Measurements from ENCODE around the gene AQP2. TPM values are rescaled to one million over a fixed set of nuclear protein-coding genes. Genes with fewer than 3 reads are reported as not detected.

AQP2 gene
- total and polyA plus RNA-seq, 4 donors = not detected

DNA sequence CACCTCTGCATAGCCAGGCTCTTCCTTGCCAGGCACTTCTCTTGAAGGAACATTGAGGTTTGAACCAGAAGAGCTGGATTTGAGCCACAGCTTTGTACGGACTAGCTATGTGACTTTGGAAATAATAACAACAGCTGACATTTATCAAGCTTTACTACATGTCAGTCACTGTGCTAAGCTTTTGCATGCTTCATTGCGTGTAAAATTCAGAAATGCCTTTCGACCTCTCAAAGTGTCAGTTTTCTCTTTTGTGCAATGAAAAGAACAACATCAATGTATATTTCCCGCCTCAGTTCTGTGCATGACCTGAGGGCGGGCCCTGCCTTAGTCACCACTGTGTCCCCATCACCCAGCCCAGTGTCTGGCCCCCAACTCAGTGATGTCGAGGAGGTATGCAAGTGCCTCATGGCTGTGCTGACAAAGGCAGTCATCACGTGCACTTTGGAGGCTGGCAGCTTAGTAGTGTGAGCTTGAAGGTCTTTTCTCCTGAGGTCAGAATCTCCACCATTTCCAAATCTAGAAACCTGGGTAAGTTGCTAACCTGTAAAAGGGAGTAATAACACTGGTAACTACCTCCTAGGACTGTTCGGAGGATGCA is 17.9 kb upstream of the AQP2 start:
- no peaks in the 10 kb centered on the region for H3K4me1 ChIP-seq (ENCODE audit: control insufficient read depth in 5 of 5, insufficient read depth in 5 of 5, low read length in 5 of 5)
- H3K9ac ChIP-seq (ENCODE audit: insufficient read depth in 1 of 2, low read length in 2 of 2) = no peak overlapping the region
- WGBS, 2 donors = 84 to 93% methylated on average over 8 of the region's 8 CpGs
- DNase-seq = no peak
- no peaks in the 10 kb centered on the region for H3K27me3 ChIP-seq (ENCODE audit: control insufficient read depth in 3 of 3, insufficient read depth in 3 of 3, low read length in 2 of 3)
- H3K9me3 ChIP-seq (ENCODE audit: control insufficient read depth in 4 of 4, insufficient read depth in 3 of 4, low read length in 3 of 4) = no peaks in the 10 kb centered on the region
- H3K27ac ChIP-seq (ENCODE audit: low read depth in 1 of 2, low read length in 1 of 2) = no peak overlapping the region
- TF ChIP-seq, protein P1, sequence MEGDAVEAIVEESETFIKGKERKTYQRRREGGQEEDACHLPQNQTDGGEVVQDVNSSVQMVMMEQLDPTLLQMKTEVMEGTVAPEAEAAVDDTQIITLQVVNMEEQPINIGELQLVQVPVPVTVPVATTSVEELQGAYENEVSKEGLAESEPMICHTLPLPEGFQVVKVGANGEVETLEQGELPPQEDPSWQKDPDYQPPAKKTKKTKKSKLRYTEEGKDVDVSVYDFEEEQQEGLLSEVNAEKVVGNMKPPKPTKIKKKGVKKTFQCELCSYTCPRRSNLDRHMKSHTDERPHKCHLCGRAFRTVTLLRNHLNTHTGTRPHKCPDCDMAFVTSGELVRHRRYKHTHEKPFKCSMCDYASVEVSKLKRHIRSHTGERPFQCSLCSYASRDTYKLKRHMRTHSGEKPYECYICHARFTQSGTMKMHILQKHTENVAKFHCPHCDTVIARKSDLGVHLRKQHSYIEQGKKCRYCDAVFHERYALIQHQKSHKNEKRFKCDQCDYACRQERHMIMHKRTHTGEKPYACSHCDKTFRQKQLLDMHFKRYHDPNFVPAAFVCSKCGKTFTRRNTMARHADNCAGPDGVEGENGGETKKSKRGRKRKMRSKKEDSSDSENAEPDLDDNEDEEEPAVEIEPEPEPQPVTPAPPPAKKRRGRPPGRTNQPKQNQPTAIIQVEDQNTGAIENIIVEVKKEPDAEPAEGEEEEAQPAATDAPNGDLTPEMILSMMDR (IDR thresholded peaks at IDR 0.05; ENCODE audit: control extremely low read depth, extremely low read depth) = no peak
- no peak for ATAC-seq (ENCODE audit: insufficient read depth, low FRiP score)
- H3K4me3 ChIP-seq = no peak overlapping the region
- H3K36me3 ChIP-seq (ENCODE audit: control insufficient read depth in 4 of 4, insufficient read depth in 4 of 4, low read length in 4 of 4) = no peaks in the 10 kb centered on the region

DNA sequence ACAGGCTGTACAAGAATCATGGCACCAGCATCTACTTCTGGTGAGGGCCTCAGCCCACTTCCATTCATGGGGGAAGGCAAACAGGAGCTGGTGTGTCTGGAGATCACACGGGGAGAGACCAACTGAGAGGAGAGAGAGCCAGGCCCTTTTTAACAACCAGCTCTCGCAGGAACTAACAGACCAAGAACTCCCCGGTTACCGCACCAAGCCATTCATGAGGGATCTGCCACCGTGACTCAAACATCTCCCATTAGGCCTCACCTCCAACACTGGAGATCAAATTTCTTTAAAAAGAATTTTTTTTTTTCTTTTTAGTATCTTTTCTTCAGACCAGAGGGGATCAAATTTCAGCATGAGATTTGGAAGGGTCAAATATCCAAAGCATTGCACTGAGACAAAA is 16.7 kb upstream of the AQP2 start:
- DNase-seq (no peak), ATAC-seq (ENCODE audit: insufficient read depth, low FRiP score) (no peak)
- no peaks in the 10 kb centered on the region for H3K36me3 ChIP-seq (ENCODE audit: control insufficient read depth in 4 of 4, insufficient read depth in 4 of 4, low read length in 4 of 4)
- H3K4me1 ChIP-seq (ENCODE audit: control insufficient read depth in 5 of 5, insufficient read depth in 5 of 5, low read length in 5 of 5) = no peaks in the 10 kb centered on the region
- no peak overlapping the region for H3K27ac ChIP-seq (ENCODE audit: low read depth in 1 of 2, low read length in 1 of 2)
- no peak overlapping the region for H3K9ac ChIP-seq (ENCODE audit: insufficient read depth in 1 of 2, low read length in 2 of 2)
- H3K4me3 ChIP-seq = no peak overlapping the region
- no peaks in the 10 kb centered on the region for H3K9me3 ChIP-seq (ENCODE audit: control insufficient read depth in 4 of 4, insufficient read depth in 3 of 4, low read length in 3 of 4)
- TF ChIP-seq, protein P1 (IDR thresholded peaks at IDR 0.05; ENCODE audit: control extremely low read depth, extremely low read depth) = no peak
- H3K27me3 ChIP-seq (ENCODE audit: control insufficient read depth in 3 of 3, insufficient read depth in 3 of 3, low read length in 2 of 3) = no peaks in the 10 kb centered on the region
- WGBS, 2 donors = 83 to 93% methylated on average over 5 of the region's 5 CpGs

DNA sequence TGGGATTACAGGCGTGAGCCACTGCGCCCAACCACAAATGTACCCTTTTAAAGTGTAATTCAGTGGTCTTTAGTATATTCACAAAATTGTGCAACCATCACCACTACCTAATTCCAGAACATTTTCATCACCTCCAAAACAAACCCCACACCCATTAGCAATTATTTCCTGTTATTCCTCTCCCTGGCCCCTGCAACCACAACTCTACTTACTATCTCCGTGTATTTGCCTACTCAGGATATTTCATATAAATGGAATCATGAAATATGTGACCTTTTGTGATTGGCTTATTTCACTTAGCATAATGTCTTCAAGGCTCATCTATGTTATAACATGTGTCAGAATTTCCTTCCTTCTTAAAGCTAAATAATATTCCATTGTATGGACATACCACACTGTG is 16.0 kb upstream of the AQP2 start:
- DNase-seq (no peak), ATAC-seq (ENCODE audit: insufficient read depth, low FRiP score) (no peak)
- no peaks in the 10 kb centered on the region for H3K27me3 ChIP-seq (ENCODE audit: control insufficient read depth in 3 of 3, insufficient read depth in 3 of 3, low read length in 2 of 3)
- 78 to 84% methylated on average over 3 of the region's 3 CpGs for WGBS, 2 donors
- peaks cover 0 to under 1% (median 0%) of the 10 kb centered on the region in 5 donors for H3K4me1 ChIP-seq (ENCODE audit: control insufficient read depth in 5 of 5, insufficient read depth in 5 of 5, low read length in 5 of 5)
- no peaks in the 10 kb centered on the region for H3K36me3 ChIP-seq (ENCODE audit: control insufficient read depth in 4 of 4, insufficient read depth in 4 of 4, low read length in 4 of 4)
- TF ChIP-seq, protein P1 (IDR thresholded peaks at IDR 0.05; ENCODE audit: control extremely low read depth, extremely low read depth) = no peak
- H3K4me3 ChIP-seq = no peak overlapping the region
- H3K27ac ChIP-seq (ENCODE audit: low read depth in 1 of 2, low read length in 1 of 2) = no peak overlapping the region
- H3K9ac ChIP-seq (ENCODE audit: insufficient read depth in 1 of 2, low read length in 2 of 2) = no peak overlapping the region
- no peaks in the 10 kb centered on the region for H3K9me3 ChIP-seq (ENCODE audit: control insufficient read depth in 4 of 4, insufficient read depth in 3 of 4, low read length in 3 of 4)

DNA sequence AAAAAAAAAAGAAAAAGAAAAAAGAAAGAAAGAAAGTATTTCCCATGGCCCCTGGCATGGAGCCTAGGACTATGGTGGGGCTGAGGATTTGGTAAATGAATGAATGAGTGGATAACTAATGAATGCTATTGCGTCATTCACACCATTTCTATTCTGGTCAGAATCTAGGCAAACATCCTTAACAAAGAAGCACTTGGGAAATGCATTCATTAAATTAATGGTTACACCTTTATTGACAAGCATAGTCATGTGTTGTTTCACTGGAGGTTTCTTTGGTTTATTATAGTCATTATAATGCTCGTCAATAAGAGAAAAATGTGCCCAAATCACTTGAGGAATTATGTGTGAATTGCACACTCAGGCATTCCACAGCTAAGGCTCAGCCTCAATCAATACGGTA is 13.6 kb upstream of the AQP2 start:
- DNase-seq = no peak
- Histone ChIP-seq H3K9ac (ENCODE audit: insufficient read depth in 1 of 2, low read length in 2 of 2) (no peak overlapping the region), H3K27ac (ENCODE audit: low read depth in 1 of 2, low read length in 1 of 2) (no peak overlapping the region), H3K36me3 (ENCODE audit: control insufficient read depth in 4 of 4, insufficient read depth in 4 of 4, low read length in 4 of 4) (no peaks in the 10 kb centered on the region), H3K4me3 (no peak overlapping the region), H3K9me3 (ENCODE audit: control insufficient read depth in 4 of 4, insufficient read depth in 3 of 4, low read length in 3 of 4) (no peaks in the 10 kb centered on the region), H3K27me3 (ENCODE audit: control insufficient read depth in 3 of 3, insufficient read depth in 3 of 3, low read length in 2 of 3) (no peaks in the 10 kb centered on the region), H3K4me1 (ENCODE audit: control insufficient read depth in 5 of 5, insufficient read depth in 5 of 5, low read length in 5 of 5) (peaks cover 0 to 5% (median 0%) of the 10 kb centered on the region in 5 donors)
- ATAC-seq (ENCODE audit: insufficient read depth, low FRiP score) = no peak
- TF ChIP-seq, protein P1 (IDR thresholded peaks at IDR 0.05; ENCODE audit: control extremely low read depth, extremely low read depth) = no peak
- WGBS, 2 donors = 81 to 90% methylated on average over 3 of the region's 3 CpGs

Measured in lung (tissue), 12 donors.